Erythroblast (primary cell): ENCODE measurements around the gene CCL2.

ENCODE experiments used
- DNase-seq, 2 experiments: peaks; one replicate each; lab custom pipeline; 2025; lab: John Stamatoyannopoulos, UW
- GATA1 ChIP-seq: IDR thresholded peaks from 2 replicates; pipeline ENCODE4 v1.6.1; 2011; ENCODE audit warnings: low read depth, mild to moderate bottlenecking, control low read depth, low read length, moderate library complexity
- POLR2A ChIP-seq: IDR thresholded peaks from 2 replicates; pipeline ENCODE4 v1.6.1; 2011; ENCODE audit warnings: mild to moderate bottlenecking, low read length

Gene CCL2

DNA sequence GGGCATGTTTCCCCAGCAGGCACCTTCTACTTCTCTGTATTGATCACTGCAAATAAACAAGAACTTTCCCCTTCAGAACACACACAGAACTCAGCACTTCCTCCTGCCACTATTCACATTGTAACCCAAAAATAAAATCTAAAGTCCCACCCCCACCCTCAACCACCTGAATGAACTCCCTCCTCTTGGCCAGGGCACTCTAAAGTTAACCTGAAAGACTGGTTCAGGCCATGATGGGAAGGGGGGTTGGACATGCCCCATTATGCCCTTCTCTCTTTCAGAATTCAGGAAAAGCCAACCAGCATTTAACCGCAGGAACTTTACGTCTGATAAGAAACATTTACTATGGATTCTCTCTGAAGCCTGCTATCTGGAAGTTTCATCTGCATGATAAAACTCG, 27.4 kb upstream of the CCL2 start:
- TF ChIP-seq GATA1 = no peak
- no peak for TF ChIP-seq POLR2A
- DNase-seq = no peak

DNA sequence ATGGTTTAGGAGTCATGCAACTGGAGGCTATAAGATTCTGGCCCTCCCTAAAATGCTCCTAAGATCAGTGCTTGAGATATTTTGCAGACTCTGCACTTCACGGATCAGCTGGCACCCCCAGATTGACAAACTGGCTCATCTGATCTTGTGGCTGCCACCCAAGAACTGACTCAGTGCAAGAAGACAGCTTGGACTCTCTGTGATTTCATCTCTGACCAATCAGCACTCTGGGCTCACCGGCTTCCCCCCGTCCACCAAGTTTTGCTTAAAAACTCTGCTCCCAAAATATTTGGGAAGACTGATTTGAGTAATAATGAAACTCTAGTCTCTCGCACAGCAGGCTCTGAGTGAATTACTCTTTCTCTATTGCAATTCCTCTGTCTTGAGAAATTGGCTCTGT, 26.3 kb upstream of the CCL2 start:
- no peak for DNase-seq
- no peak for TF ChIP-seq POLR2A
- no peak for TF ChIP-seq GATA1

DNA sequence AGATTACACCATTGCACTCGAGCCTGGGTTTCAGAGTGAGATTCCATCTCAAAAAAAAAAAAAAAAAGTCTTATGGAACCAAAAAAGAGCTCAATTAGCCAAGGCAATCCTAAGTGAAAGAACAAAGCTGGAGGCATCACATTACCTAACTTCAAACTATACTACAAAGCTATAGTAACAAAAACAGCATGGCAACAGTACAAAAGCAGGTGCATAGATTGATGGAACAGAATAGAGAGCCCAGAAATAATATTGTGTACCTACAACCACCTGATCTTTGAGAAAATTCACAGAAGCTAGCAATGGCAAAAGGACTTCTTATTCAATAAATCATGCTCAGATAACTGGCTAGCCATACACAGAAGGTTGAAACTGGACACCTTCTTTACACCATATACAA, 24.7 kb upstream of the CCL2 start:
- no peak for TF ChIP-seq POLR2A
- TF ChIP-seq GATA1 = no peak
- DNase-seq = no peak

DNA sequence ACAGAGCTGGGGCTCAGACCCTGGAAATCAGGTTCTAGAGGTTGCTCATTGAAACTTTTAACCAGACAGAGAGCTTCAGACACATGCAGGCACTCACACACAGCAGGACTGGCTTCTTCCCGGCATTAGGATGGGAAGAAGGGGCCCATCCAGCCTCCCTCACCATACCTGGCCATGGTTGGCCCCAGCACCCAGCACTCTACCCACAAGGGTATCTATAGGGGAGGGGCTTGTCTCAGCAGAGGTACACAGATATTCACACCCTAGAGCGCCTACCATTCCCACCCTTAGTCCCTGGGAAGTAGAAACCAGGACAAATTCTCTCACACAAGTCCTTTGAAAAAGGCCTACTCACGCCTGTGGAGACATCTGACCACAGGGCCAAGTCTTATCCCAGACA, 20.5 kb upstream of the CCL2 start:
- no peak for TF ChIP-seq POLR2A
- no peak for TF ChIP-seq GATA1

DNA sequence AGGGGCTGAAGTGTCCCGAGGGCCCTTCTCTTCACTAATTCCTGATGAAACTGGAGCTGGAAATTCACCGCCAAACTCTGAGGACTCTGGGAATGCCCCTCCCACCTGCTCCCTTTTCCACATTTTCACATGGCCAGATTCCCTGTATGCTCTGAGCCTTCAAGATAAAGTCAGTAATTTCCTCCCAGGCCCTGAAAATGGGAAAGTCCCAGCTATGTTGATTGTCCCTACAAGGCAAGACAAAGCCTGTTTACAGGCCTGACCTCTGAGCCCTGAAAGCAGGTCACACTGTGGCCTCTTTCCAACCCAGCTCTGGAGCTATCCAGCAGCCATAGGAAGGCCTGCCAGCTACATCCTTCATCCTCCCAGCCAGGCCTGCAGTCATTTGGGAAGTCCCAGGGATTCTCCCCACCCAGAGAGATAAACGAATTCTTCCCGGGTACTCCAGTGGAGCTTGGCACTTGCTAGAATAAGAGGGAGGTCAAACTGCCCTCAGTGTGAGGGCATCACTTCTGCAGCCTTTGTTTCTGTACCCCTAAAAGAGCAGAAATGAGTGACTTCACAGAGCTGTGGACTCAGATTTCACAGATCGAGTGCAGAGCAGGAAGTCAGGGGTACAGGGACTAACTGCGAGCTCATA, 19.6 kb upstream of the CCL2 start:
- TF ChIP-seq POLR2A = no peak
- TF ChIP-seq GATA1 = no peak
- DNase-seq = no peak

More for the DNA sequence above, 20.5 kb upstream of the CCL2 start:
- DNase-seq = no peak

DNA sequence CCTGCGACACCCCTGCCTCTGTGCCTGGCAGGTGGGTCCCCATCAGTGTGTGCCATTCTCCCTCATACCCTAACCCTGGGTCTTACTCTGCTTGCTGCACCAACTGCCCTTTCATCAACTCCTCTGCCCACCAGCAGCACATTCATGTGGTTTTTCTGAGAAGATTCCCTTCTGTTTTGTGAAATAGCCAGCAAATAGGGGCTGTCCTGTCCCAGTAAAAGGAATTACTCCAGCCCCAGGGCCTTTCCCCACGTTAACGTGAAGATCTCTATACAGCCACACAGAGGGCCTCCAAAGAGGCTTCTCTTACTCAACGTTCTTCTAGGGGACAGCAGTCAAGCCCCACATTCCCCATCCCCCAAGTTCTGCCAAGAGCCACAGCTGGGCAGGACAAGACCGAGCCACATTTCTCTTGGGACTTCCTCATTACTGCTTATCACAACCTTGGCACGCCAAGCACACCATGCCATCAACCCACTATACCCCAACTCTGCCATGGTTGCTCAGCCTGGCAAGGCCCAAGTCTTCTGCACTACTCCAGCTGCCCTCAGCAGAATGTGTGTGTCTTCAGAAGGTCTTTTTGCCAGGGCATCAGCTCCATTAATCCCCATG, 18.7 kb upstream of the CCL2 start:
- TF ChIP-seq POLR2A = no peak
- no peak for TF ChIP-seq GATA1
- DNase-seq = no peak

DNA sequence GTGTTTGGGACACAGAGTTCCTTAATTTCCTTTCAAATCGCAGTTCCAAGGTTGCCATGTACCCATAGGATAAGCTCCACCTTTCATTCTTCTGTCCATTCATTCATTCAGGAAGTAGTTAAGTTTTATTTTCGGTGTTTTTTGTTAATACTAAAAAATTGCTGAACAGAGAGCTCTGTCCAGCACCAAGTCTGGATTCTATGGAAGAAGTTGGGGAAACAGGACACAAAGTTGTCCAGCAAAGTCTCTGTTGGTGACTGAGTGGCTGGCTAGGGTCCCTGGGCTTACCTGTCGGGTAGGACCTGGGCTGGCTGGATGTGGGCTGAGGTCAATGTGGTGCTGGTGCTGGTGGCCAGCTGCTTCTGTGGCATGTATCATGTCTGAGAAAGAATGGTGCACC, 17.6 kb upstream of the CCL2 start:
- TF ChIP-seq POLR2A (no peak), GATA1 (no peak)
- DNase-seq = no peak

DNA sequence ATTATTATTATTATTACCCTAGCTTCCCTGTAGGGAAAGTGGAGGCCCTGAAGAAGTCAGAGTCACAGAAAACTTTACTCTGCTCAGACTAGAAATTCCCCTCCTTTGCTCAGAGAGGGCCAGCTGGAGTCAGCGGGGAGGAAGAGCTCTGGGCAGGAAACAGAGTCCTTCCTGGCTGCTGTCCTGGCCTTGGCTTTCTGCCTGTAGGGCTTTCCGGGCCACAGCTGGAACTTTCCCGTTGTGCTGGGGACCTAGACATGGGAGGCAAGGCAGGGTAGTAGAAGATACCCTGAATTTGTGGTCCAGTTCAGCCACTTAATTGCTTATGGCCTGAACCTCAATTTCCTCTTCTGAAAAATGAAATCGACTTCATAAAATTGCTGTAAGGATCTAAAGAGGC, 14.0 kb upstream of the CCL2 start:
- DNase-seq = no peak
- no peak for TF ChIP-seq POLR2A
- TF ChIP-seq GATA1 = no peak

DNA sequence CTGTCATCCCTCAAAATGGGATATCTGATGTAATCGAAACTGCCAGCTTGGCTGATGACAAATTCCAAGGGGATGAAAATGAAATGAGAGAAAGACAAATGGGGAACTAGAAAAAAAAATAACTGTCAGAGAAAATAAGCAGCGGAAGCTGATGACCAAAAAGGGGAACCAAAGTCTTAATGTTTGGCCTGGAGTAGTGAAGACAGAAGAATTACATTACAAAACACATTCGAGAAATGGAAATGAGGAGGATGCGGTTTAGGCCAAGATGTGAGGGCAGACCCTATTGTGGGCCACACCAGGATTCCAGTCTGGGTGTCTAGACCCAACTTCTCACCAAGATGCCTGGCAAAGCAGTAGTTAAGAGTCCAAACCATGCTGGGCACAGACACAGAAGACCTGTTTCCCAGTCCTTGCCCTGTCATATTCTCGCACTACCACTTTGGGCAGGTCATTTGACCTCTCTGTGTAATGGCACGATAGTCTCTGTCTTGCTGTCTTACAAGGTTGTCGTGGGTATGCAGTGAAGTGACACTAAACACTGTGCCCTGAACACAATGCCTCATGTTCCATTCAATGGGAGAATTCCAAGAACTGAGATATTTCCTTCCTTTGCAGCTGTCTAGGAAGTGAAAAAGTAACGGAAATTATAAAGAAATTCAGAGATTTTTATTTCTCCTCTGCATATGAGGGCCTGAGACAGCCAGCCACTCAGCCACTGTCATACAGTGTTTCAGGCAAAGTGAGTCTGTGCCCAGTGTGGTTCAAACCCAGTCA, 12.3 kb upstream of the CCL2 start:
- no peak for TF ChIP-seq POLR2A
- no peak for TF ChIP-seq GATA1
- no peak for DNase-seq

DNA sequence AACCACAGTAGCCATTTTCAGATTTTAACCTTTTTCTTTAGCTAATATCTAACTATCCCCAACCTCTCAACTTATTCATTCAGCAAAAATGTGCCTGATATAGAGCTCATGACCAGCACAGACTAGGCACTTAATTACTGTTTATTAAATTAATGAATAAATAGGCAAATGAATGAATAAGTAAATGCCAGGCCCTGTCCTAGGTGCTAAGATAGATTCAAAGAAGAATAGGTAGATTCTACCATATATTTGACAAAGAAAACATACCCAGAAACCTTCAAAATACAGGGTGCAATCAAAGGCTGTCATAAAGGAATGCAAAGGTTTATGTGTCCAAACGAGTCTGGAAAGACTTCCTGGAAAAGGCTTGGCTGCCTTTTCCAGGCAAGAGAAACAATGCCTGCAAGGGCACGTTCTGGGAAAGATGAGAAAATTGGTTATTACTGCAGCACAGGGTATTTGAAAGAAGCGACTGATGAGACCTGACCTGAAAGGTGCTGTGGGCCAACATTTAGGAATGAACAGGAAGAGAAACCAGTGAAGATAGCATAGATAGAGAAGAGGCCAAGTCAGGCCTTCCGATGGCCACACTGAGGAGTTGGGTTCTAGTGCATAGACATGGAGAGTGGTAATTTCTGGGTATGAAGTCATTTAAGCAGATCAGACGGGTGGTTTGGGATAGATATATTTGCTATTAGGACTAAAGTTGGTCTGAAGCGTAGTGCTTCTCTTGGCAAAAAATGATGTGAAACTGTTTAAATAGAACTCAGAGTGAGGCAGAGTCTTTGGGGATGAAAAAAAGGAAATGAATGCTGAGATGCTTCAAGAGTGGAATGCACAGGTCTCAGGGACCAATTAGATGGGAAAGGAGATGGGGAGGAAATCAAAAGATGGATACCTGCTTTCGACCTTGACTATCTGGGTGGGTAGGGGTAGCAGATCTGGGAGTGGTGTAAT, 11.4 kb upstream of the CCL2 start:
- TF ChIP-seq GATA1 (no peak), POLR2A (no peak)
- DNase-seq = no peak

DNA sequence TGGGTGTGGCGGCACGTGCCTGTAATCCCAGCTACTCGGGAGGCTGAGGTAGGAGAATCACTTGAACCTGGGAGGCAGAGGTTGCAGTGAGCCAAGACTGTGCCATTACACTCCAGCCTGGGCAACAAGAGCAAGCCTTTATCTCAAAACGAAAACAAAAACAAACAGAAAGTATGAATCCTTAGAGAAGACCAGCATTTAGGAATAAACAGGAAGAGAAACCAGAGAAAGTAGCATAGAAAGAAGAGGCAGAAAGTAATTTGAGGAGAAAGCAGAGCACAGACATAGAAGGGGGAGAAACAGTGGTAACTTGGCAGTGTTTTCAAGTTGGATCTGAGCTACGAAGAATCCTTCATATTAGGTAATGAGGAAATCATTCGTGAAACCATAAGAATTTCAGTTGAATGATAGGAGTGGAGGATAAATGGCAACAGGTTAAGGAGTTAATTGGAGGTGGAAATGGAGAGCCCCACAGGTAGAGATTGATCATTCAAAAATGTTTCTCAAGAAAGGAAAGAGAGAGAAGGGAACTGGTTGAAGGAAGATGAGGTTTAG, 9.7 kb upstream of the CCL2 start:
- no peak for TF ChIP-seq POLR2A
- TF ChIP-seq GATA1 = no peak
- DNase-seq = no peak

DNA sequence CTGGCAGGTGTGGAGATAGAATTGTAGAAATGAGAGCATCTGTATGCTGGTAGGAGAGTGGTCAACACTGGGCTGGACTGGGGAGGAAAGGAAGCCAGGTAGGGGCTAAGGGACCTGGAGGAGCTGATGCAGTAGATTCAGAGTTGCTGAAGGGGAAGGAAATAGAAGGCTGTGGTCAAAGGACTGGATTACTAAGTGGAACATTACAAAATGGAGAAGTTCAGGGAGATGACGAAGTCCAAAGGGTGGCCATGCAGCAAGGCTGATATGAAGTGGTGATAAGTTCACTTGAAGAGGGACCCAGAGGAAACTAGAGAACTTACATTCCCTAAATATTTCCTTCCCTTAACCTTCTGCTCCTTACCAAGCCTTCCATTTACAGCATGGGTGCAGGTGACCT, 8.6 kb upstream of the CCL2 start:
- TF ChIP-seq GATA1 = no peak
- no peak for TF ChIP-seq POLR2A
- no peak for DNase-seq

DNA sequence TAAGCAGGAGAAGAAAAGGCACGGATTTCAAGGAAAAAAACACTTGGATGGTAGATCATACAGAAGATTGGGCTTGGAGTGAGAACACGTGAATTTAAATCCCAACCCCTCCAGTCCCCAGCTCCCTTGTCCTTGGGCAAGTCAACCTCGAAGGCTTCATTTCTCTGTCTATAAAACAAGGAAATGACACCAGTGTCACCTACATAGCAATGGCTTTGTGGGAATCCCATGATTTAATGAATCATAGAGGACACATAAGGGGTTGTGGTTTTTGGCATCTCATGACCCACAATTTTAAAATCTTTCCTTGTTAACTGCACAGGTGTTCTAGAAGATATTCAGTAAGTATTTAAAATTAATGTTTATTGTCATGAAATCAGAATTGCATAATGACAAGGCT, 8.2 kb upstream of the CCL2 start:
- DNase-seq = no peak
- TF ChIP-seq POLR2A (no peak), GATA1 (no peak)

DNA sequence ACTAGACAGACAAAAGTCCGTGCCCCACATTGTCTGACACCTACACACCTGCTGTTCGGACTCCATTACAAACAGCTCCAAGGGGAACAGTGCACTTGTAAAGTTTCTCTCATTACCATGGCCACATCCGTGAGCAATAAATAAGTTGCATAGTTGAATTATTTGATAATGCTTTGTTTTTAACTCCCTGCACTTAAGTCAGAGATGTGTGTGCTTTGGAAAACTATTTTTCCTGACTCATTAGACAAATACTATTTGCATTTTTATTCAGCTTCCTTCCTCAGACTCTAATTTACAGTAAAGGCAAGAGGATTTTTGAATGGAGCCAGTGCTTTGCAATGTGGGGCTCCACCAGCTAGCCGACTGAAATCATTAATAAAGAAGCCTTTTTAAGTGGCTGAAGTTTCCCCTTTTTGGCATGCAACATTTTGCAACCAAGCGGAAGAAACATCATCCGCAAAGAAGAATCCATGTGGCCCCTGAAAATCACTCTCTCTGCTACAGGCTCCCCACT, 6.5 kb upstream of the CCL2 start:
- no peak for TF ChIP-seq GATA1
- TF ChIP-seq POLR2A = no peak
- no peak for DNase-seq
